Panc1 (cell line): Measurements from ENCODE around the gene KLK15.

Experiments
- CTCF ChIP-seq: fragments of 450-650 bp; IDR thresholded peaks from 2 replicates; pipeline ENCODE4 v1.5.1; 2017; ENCODE audit warnings: mild to moderate bottlenecking
- POLR2AphosphoS5 ChIP-seq: IDR thresholded peaks from 2 replicates; pipeline ENCODE4 v1.6.1; 2012; ENCODE audit warnings: mild to moderate bottlenecking, low read depth, low read length, moderate library complexity
- SIN3A ChIP-seq: IDR thresholded peaks from 2 replicates; pipeline ENCODE4 v1.6.1; 2012; ENCODE audit warnings: low read depth, mild to moderate bottlenecking, low read length, moderate library complexity, borderline replicate concordance; ENCODE audit not compliant: insufficient read depth

- no peak for TF ChIP-seq POLR2AphosphoS5
- TF ChIP-seq SIN3A: no peak
- TF ChIP-seq CTCF: no peak
Measured at GRCh38 chr19:50777261-50777660, 56.1 kb downstream of the KLK15 start.
